K562 (cell line): ENCODE data around the gene MCOLN2. TPM values are rescaled to one million over a fixed set of nuclear protein-coding genes. Genes with fewer than 3 reads are reported as not detected.

ENCODE experiments used
- ATAC-seq: fragments of 200-7000 bp; cut with Tn5 transposase; 3 replicates; pipeline ENCODE4 v1.9.1; 2020; ENCODE audit warnings: moderate library complexity
- BruUV-seq: library from RNA; stranded (reverse); fragments of 400-500 nt; replicated peaks from 2 replicates; lab custom pipeline; 2021; lab: Mats Ljungman, UMichigan
- CTCF ChIA-PET: fragments of 300-600 bp; formaldehyde crosslinking; extraction: SDS; loops from one replicate; lab custom pipeline; 2021; ENCODE audit warnings: low intra/inter-chr PET ratio; lab: Yijun Ruan, JAX
- POLR2A ChIA-PET: fragments of 300-600, 350-650 bp; sonication (Branson Sonifier 250); formaldehyde crosslinking; extraction: SDS; loops from one replicate; lab custom pipeline; 2021; ENCODE audit warnings: antibody characterized with exemption, inconsistent platforms; lab: Yijun Ruan, JAX
- DNase-seq, 4 experiments: peaks; one replicate each; pipeline versions ENCODE4 v3.0.0 to v3.0.0-alpha.2; 2011 to 2018; ENCODE audit warnings: low spot score in 3 of 4, mixed read lengths in 3 of 4; ENCODE audit errors: extremely low read depth in 1 of 4
- FAIRE-seq: peaks from 2 replicates; lab custom pipeline; 2011; peaks lifted over from hg19 to GRCh38; lab: Jason Lieb, UNC
- H2AFZ ChIP-seq: 2 replicates; pipeline ENCODE4 v1.6.0; 2011; ENCODE audit warnings: low read depth, low read length, control low read depth, inconsistent platforms
- H3K27ac ChIP-seq: fragments of 200-600 bp; 3 replicates; pipeline ENCODE4 v1.8.0; 2011; ENCODE audit warnings: low read depth, mild to moderate bottlenecking, control low read depth, inconsistent platforms, low read length, moderate library complexity, mixed read lengths; ENCODE audit errors: extremely low read depth
- H3K27me3 ChIP-seq, 2 experiments: fragments of 300-600 bp in 1 of 2; 2 replicates in 1 of 2; 3 replicates in 1 of 2; pipeline versions ENCODE4 v1.6.0 to v1.8.0; 2011; ENCODE audit warnings: inconsistent platforms in 2 of 2, low read length in 2 of 2, mild to moderate bottlenecking in 1 of 2, mixed read lengths in 1 of 2, moderate library complexity in 1 of 2; ENCODE audit not compliant: control insufficient read depth in 2 of 2, insufficient read depth in 2 of 2
- H3K36me3 ChIP-seq: fragments of 300-600 bp; 3 replicates; pipeline ENCODE4 v1.8.0; 2011; ENCODE audit warnings: mild to moderate bottlenecking, low read length, inconsistent platforms; ENCODE audit not compliant: control insufficient read depth, insufficient read depth
- H3K4me1 ChIP-seq, 2 experiments: fragments of 200-600 bp in 1 of 2; replicated peaks in 1 of 2; 2 replicates in 1 of 2; 3 replicates in 1 of 2; pipeline versions ENCODE4 v1.5.1 to v1.8.0; 2011; ENCODE audit warnings: inconsistent platforms in 2 of 2, low read length in 2 of 2, mild to moderate bottlenecking in 1 of 2, mixed read lengths in 1 of 2, moderate library complexity in 1 of 2; ENCODE audit not compliant: control insufficient read depth in 2 of 2, insufficient read depth in 2 of 2
- H3K4me2 ChIP-seq: 2 replicates; pipeline ENCODE4 v1.6.1; 2011; ENCODE audit warnings: low read length, control low read depth, inconsistent platforms, mixed read lengths; ENCODE audit not compliant: insufficient read depth
- H3K4me3 ChIP-seq: fragments of 200-600 bp; sonication (generic), shearing (Covaris generic); 2 replicates; pipeline ENCODE4 v1.5.1; 2016; ENCODE audit warnings: control low read depth, inconsistent platforms
- H3K79me2 ChIP-seq: fragments of 200-600 bp; 3 replicates; pipeline ENCODE4 v1.8.0; 2011; ENCODE audit warnings: low read length, inconsistent platforms; ENCODE audit not compliant: control insufficient read depth, insufficient read depth
- H3K9ac ChIP-seq, 2 experiments: 2 replicates each; pipeline versions ENCODE4 v1.6.0 to v1.6.1; 2011; ENCODE audit warnings: low read depth in 2 of 2, low read length in 2 of 2, control low read depth in 1 of 2, inconsistent platforms in 1 of 2, mild to moderate bottlenecking in 1 of 2, mixed read lengths in 1 of 2; ENCODE audit not compliant: insufficient read depth in 1 of 2
- H3K9me1 ChIP-seq: one replicate; pipeline ENCODE4 v1.6.0; 2011; ENCODE audit warnings: inconsistent platforms, mild to moderate bottlenecking, low read length, moderate library complexity; ENCODE audit not compliant: control insufficient read depth, insufficient read depth
- H3K9me3 ChIP-seq: replicated peaks from 2 replicates; pipeline ENCODE4 v1.5.1; 2011; ENCODE audit warnings: low read depth, low read length, inconsistent platforms; ENCODE audit not compliant: control insufficient read depth, insufficient read depth
- H4K20me1 ChIP-seq: replicated peaks from 2 replicates; pipeline ENCODE4 v1.6.1; 2011; ENCODE audit warnings: low read length, inconsistent platforms, mixed read lengths; ENCODE audit not compliant: control insufficient read depth, insufficient read depth
- BDP1 ChIP-seq: IDR thresholded peaks from 3 replicates; pipeline ENCODE4 v1.6.1; 2011; ENCODE audit not compliant: insufficient read length, insufficient read depth
- ETS2 ChIP-seq: IDR thresholded peaks from 2 replicates; pipeline ENCODE4 v1.6.1; 2016; ENCODE audit warnings: borderline replicate concordance, missing genetic modification characterization, mild to moderate bottlenecking, moderate library complexity, missing compliant biosample characterization; ENCODE audit not compliant: poor library complexity, severe bottlenecking
- FUS ChIP-seq: fragments of 200-400 bp; formaldehyde crosslinking; optimal IDR thresholded peaks from 2 replicates; pipeline ENCODE3; 2017; ENCODE audit warnings: low read depth, low read length
- KLF1 ChIP-seq: fragments of 450-650 bp; IDR thresholded peaks from 2 replicates; pipeline ENCODE4 v1.6.1; 2016; ENCODE audit warnings: missing genetic modification characterization, missing compliant biosample characterization
- MCM3 ChIP-seq: fragments of 450-650 bp; IDR thresholded peaks from 2 replicates; pipeline ENCODE4 v1.6.1; 2016
- PHF21A ChIP-seq: fragments of 450-650 bp; IDR thresholded peaks from 2 replicates; pipeline ENCODE4 v1.6.1; 2017; ENCODE audit warnings: low read depth, borderline replicate concordance
- RAD51 ChIP-seq: fragments of 450-650 bp; IDR thresholded peaks from 2 replicates; pipeline ENCODE4 v1.7.1; 2016; ENCODE audit warnings: low read depth, mild to moderate bottlenecking, borderline replicate concordance
- ZBTB8A ChIP-seq: fragments of 450-650 bp; IDR thresholded peaks from 2 replicates; pipeline ENCODE4 v1.6.1; 2018; ENCODE audit warnings: mild to moderate bottlenecking, moderate library complexity; ENCODE audit not compliant: partially characterized antibody
- ZEB2 ChIP-seq: fragments of 450-650 bp; IDR thresholded peaks from 2 replicates; pipeline ENCODE4 v1.6.1; 2016
- WGBS: fragments of 100-300 bp; shearing (Covaris generic); methylation state at CpG from one replicate; pipeline ENCODE4 v1.1.6; 2016; ENCODE audit warnings: low coverage, mixed read lengths; ENCODE audit not compliant: insufficient coverage; ENCODE audit errors: missing lambda C conversion rate; 5-methylcytosine and 5-hydroxymethylcytosine counted together
- in situ Hi-C: fragments of 300-500 bp; cut with MboI; formaldehyde crosslinking; loops from 4 replicates; pipeline ENCODE4 v1.15.0; 2018; ENCODE audit warnings: inconsistent platforms, mixed read lengths
- intact Hi-C: fragments of 100-400 bp; cut with micrococcal nuclease; formaldehyde crosslinking; loops from 2 replicates; pipeline ENCODE4 v1.14.2; 2022
- polyA plus RNA-seq, 8 experiments: library from polyadenylated mRNA; depleted of rRNA in 4 of 8; stranded (reverse) in 5 of 8; unstranded in 3 of 8; fragments of >200 nt; fragmentation: Nextera tagmentation in 2 of 8; fragmentation: Illumina TruSeq in 1 of 8; extraction: Ambion mirVana in 2 of 8; extraction: Trizol in 1 of 8; gene quantifications; 2 replicates each; pipeline versions ENCODE4 v1.2.1 to v1.2.3, GENCODE V29; 2011 to 2014; ENCODE audit warnings: inconsistent platforms in 1 of 8, missing spikeins in 1 of 8
- total RNA-seq, 7 experiments: library from RNA; depleted of rRNA in 6 of 7; stranded (reverse); fragments of >200 nt in 6 of 7; fragmentation: Illumina TruSeq in 2 of 7; extraction: Trizol in 2 of 7; gene quantifications; 2 replicates each; pipeline versions ENCODE4 v1.2.1 to v1.2.3, GENCODE V29; 2011 to 2021; ENCODE audit warnings: low replicate concordance in 1 of 7
- TF ChIP-seq, protein P1 (sequence below): fragments of 250-450 bp; sonication (Bioruptor Pico); IDR thresholded peaks from 2 replicates; pipeline ENCODE4 v1.4.0; 2020; ENCODE audit warnings: mild to moderate bottlenecking, moderate library complexity
- TF ChIP-seq, protein P2 (sequence below): IDR thresholded peaks from 3 replicates; pipeline ENCODE4 v1.6.1; 2011; ENCODE audit warnings: borderline replicate concordance, mild to moderate bottlenecking, moderate library complexity; ENCODE audit not compliant: insufficient read length; ENCODE audit errors: extremely low read depth

The MCOLN2 gene
- total and polyA plus RNA-seq, 9 of the 15 experiments (the other 6 are each of a cell fraction or from before 2014, with no cell fraction given): 0.18 TPM; not detected in 8

DNA sequence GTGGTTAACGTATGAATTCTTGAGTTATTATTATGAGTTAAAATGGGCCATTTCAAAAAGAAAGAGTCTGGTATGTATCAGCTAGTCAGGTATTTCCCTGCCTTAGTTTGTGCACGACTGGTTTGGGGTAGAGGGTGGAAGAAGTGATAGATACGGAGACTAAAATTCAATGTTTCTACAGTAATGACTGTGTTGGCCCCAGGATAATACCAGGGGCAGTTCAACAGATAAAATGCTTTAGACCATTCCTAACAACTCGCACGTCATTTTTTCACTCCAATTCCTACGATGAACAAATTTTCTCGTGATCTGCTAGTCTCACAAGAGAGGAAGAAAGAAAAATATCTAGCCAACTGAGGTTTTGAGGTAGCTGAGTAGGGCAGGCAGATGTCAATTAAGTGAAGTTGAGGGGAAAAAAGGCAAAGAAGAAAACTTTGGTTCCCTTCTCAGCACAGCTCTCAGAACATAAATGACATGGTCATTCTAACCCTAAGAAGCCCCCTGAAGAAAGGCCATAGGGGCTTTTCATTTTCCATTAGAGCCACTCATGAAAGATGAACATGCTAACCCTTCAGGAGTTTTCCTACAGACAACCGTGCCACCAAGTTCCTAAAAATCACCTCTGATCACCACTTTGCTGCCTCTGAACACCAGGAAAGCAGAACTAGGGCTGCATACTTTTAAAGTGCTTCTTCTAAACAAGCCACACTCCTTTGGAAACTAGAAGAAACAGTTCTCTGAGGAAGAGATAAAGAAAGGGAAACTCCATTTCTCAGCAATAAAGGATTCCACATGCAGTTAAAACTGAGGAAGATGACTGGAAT, 5.6 kb downstream of the MCOLN2 start:
- in situ Hi-C loops: no loop called here
- H3K27ac ChIP-seq: no peak overlapping the region
- TF ChIP-seq ETS2 (no peak), ZEB2 (no peak), FUS (no peak), KLF1 (tag) (no peak), MCM3 (no peak), BDP1 (no peak), RAD51 (no peak), PHF21A (no peak), ZBTB8A (no peak)
- TF ChIP-seq, protein P1, sequence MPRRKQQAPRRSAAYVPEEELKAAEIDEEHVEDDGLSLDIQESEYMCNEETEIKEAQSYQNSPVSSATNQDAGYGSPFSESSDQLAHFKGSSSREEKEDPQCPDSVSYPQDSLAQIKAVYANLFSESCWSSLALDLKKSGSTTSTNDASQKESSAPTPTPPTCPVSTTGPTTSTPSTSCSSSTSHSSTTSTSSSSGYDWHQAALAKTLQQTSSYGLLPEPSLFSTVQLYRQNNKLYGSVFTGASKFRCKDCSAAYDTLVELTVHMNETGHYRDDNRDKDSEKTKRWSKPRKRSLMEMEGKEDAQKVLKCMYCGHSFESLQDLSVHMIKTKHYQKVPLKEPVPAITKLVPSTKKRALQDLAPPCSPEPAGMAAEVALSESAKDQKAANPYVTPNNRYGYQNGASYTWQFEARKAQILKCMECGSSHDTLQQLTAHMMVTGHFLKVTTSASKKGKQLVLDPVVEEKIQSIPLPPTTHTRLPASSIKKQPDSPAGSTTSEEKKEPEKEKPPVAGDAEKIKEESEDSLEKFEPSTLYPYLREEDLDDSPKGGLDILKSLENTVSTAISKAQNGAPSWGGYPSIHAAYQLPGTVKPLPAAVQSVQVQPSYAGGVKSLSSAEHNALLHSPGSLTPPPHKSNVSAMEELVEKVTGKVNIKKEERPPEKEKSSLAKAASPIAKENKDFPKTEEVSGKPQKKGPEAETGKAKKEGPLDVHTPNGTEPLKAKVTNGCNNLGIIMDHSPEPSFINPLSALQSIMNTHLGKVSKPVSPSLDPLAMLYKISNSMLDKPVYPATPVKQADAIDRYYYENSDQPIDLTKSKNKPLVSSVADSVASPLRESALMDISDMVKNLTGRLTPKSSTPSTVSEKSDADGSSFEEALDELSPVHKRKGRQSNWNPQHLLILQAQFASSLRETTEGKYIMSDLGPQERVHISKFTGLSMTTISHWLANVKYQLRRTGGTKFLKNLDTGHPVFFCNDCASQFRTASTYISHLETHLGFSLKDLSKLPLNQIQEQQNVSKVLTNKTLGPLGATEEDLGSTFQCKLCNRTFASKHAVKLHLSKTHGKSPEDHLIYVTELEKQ (CRISPR knock-in tag): no peak
- TF ChIP-seq, protein P2, sequence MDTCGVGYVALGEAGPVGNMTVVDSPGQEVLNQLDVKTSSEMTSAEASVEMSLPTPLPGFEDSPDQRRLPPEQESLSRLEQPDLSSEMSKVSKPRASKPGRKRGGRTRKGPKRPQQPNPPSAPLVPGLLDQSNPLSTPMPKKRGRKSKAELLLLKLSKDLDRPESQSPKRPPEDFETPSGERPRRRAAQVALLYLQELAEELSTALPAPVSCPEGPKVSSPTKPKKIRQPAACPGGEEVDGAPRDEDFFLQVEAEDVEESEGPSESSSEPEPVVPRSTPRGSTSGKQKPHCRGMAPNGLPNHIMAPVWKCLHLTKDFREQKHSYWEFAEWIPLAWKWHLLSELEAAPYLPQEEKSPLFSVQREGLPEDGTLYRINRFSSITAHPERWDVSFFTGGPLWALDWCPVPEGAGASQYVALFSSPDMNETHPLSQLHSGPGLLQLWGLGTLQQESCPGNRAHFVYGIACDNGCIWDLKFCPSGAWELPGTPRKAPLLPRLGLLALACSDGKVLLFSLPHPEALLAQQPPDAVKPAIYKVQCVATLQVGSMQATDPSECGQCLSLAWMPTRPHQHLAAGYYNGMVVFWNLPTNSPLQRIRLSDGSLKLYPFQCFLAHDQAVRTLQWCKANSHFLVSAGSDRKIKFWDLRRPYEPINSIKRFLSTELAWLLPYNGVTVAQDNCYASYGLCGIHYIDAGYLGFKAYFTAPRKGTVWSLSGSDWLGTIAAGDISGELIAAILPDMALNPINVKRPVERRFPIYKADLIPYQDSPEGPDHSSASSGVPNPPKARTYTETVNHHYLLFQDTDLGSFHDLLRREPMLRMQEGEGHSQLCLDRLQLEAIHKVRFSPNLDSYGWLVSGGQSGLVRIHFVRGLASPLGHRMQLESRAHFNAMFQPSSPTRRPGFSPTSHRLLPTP: no peak
- no peaks in the 10 kb centered on the region for H3K9me3 ChIP-seq
- DNase-seq (no peak), ATAC-seq (no peak), FAIRE-seq (no peak)
- H3K27me3 ChIP-seq: peaks cover 0 to 1% of the 10 kb centered on the region in 2 experiments; a peak in 2 of 5 replicates
- no peak overlapping the region for H2AFZ ChIP-seq
- no peak overlapping the region for H3K9ac ChIP-seq
- no peaks in the 10 kb centered on the region for H3K79me2 ChIP-seq
- no peaks in the 10 kb centered on the region for H3K36me3 ChIP-seq
- no peaks in the 10 kb centered on the region for H3K4me1 ChIP-seq
- no peaks in the 10 kb centered on the region for H4K20me1 ChIP-seq
- H3K9me1 ChIP-seq: no peaks in the 10 kb centered on the region
- WGBS: under 1% methylated on average over 8 of the region's 8 CpGs
- BruUV-seq: no TSS peak
- intact Hi-C loops: no loop called here
- no peak overlapping the region for H3K4me3 ChIP-seq
- ChIA-PET CTCF (no interaction called here), POLR2A (interaction anchor here (1.5 kb wide), 1 partner anchor 13 kb away, joined by 3 read pairs; no protein-coding TSS in a partner anchor)
- H3K4me2 ChIP-seq: no peak overlapping the region
